H1 (cell line): ENCODE data around the gene ELP4. TPM values are rescaled to one million over a fixed set of nuclear protein-coding genes. Genes with fewer than 3 reads are reported as not detected.

Source experiments
- CTCF ChIA-PET: fragments of 300-600 bp; sonication (Branson Sonifier 250); formaldehyde crosslinking; loops from one replicate; lab custom pipeline; 2021; ENCODE audit not compliant: partially characterized antibody; lab: Charles Lee
- POLR2A ChIA-PET: fragments of 300-600 bp; sonication (Branson Sonifier 250); formaldehyde crosslinking; loops from one replicate; lab custom pipeline; 2021; ENCODE audit warnings: inconsistent platforms; ENCODE audit not compliant: partially characterized antibody; lab: Charles Lee
- DNase-seq, 2 experiments: peaks; one replicate each; pipeline versions ENCODE4 v3.0.0 to v3.0.0-alpha.2; 2010 to 2022; ENCODE audit warnings: low spot score in 2 of 2, low read depth in 1 of 2, mixed read lengths in 1 of 2
- FAIRE-seq: peaks from 2 replicates; lab custom pipeline; 2011; peaks lifted over from hg19 to GRCh38; lab: Jason Lieb, UNC
- H2AFZ ChIP-seq: 2 replicates; pipeline ENCODE4 v1.8.1; 2012; ENCODE audit warnings: low read length, inconsistent platforms
- H2AK5ac ChIP-seq: 2 replicates; pipeline ENCODE4 v1.6.1; 2013; ENCODE audit warnings: low read depth, low read length
- H2BK120ac ChIP-seq: replicated peaks from 2 replicates; pipeline ENCODE3; 2013; ENCODE audit warnings: low read depth, low read length, inconsistent platforms
- H2BK12ac ChIP-seq: 2 replicates; pipeline ENCODE4 v1.6.1; 2013; ENCODE audit warnings: low read depth, low read length
- H2BK15ac ChIP-seq: 2 replicates; pipeline ENCODE4 v1.6.1; 2013; ENCODE audit warnings: low read length
- H2BK20ac ChIP-seq: 2 replicates; pipeline ENCODE4 v1.6.1; 2013; ENCODE audit warnings: low read length
- H2BK5ac ChIP-seq: 2 replicates; pipeline ENCODE4 v1.6.1; 2013; ENCODE audit warnings: low read depth, low read length
- H3K14ac ChIP-seq: 2 replicates; pipeline ENCODE4 v1.6.1; 2013; ENCODE audit warnings: inconsistent platforms; ENCODE audit not compliant: insufficient read length
- H3K18ac ChIP-seq: 2 replicates; pipeline ENCODE4 v1.6.1; 2013; ENCODE audit warnings: low read length; ENCODE audit errors: extremely low read depth
- H3K23ac ChIP-seq: 2 replicates; pipeline ENCODE4 v1.6.1; 2013; ENCODE audit warnings: inconsistent platforms; ENCODE audit not compliant: insufficient read length
- H3K23me2 ChIP-seq: 2 replicates; pipeline ENCODE4 v1.6.1; 2013; ENCODE audit warnings: low read depth, low read length
- H3K27ac ChIP-seq: 2 replicates; pipeline ENCODE4 v1.6.1; 2011; ENCODE audit warnings: low read depth, low read length, inconsistent platforms
- H3K27me3 ChIP-seq, 4 experiments: replicated peaks in 1 of 4; 1 replicate in 1 of 4; 2 replicates in 3 of 4; pipeline versions ENCODE4 v1.6.1 to v1.8.1; 2011 to 2013; ENCODE audit warnings: low read length in 3 of 4, mild to moderate bottlenecking in 3 of 4, inconsistent platforms in 2 of 4, mixed read lengths in 2 of 4, moderate library complexity in 1 of 4; ENCODE audit not compliant: control insufficient read depth in 3 of 4, insufficient read depth in 3 of 4; ENCODE audit errors: extremely low read depth in 1 of 4
- H3K36me3 ChIP-seq, 4 experiments: 2 replicates each; pipeline versions ENCODE4 v1.6.1 to v1.8.1; 2011 to 2013; ENCODE audit warnings: mild to moderate bottlenecking in 4 of 4, low read length in 3 of 4, moderate library complexity in 2 of 4, control low read depth in 1 of 4, inconsistent platforms in 1 of 4; ENCODE audit not compliant: insufficient read depth in 4 of 4, control insufficient read depth in 2 of 4
- H3K4ac ChIP-seq: replicated peaks from 2 replicates; pipeline ENCODE3; 2013; ENCODE audit warnings: low read length, low read depth, mixed read lengths, inconsistent platforms; ENCODE audit not compliant: insufficient read length
- H3K4me1 ChIP-seq, 4 experiments: replicated peaks in 1 of 4; 1 replicate in 1 of 4; 2 replicates in 3 of 4; pipeline versions ENCODE4 v1.6.1 to v1.8.1; 2011 to 2013; ENCODE audit warnings: low read length in 3 of 4, inconsistent platforms in 2 of 4, mixed read lengths in 1 of 4; ENCODE audit not compliant: insufficient read depth in 4 of 4, control insufficient read depth in 3 of 4
- H3K4me2 ChIP-seq, 2 experiments: 2 replicates each; pipeline versions ENCODE4 v1.6.1 to v1.8.1; 2011 to 2013; ENCODE audit warnings: low read depth in 2 of 2, low read length in 2 of 2, control low read depth in 1 of 2, inconsistent platforms in 1 of 2, mild to moderate bottlenecking in 1 of 2; ENCODE audit not compliant: insufficient read depth in 1 of 2
- H3K4me3 ChIP-seq, 4 experiments: fragments of 200-600, 300-600 bp in 1 of 4; sonication (generic), shearing (Covaris generic), sonication (Bioruptor Twin) in 1 of 4; 2 replicates each; pipeline versions ENCODE4 v1.5.1 to v1.8.1; 2011 to 2016; ENCODE audit warnings: low read length in 4 of 4, low read depth in 3 of 4, control low read depth in 2 of 4, inconsistent platforms in 2 of 4, mild to moderate bottlenecking in 2 of 4, mixed read lengths in 1 of 4, moderate library complexity in 1 of 4; ENCODE audit not compliant: insufficient read depth in 2 of 4; ENCODE audit errors: extremely low read depth in 1 of 4
- H3K56ac ChIP-seq: replicated peaks from 2 replicates; pipeline ENCODE3; 2013; ENCODE audit warnings: low read depth, mild to moderate bottlenecking, mixed read lengths, low read length, inconsistent platforms; ENCODE audit not compliant: insufficient read length
- H3K79me1 ChIP-seq: 2 replicates; pipeline ENCODE4 v1.6.1; 2013; ENCODE audit warnings: low read depth, low read length, control low read depth
- H3K79me2 ChIP-seq, 2 experiments: 2 replicates each; pipeline versions ENCODE4 v1.6.1 to v1.8.1; 2012 to 2013; ENCODE audit warnings: low read length in 2 of 2, mild to moderate bottlenecking in 2 of 2, inconsistent platforms in 1 of 2; ENCODE audit not compliant: insufficient read depth in 2 of 2, control insufficient read depth in 1 of 2
- H3K9ac ChIP-seq, 4 experiments: replicated peaks in 1 of 4; 1 replicate in 1 of 4; 2 replicates in 3 of 4; pipeline versions ENCODE4 v1.6.1 to v1.8.1; 2011 to 2013; ENCODE audit warnings: low read depth in 3 of 4, low read length in 3 of 4, control low read depth in 2 of 4, mild to moderate bottlenecking in 2 of 4, moderate library complexity in 2 of 4, inconsistent platforms in 1 of 4; ENCODE audit errors: extremely low read depth in 1 of 4
- H3K9me3 ChIP-seq, 2 experiments: 2 replicates each; pipeline versions ENCODE4 v1.6.1 to v1.8.1; 2012 to 2013; ENCODE audit warnings: mild to moderate bottlenecking in 2 of 2, moderate library complexity in 2 of 2, control low read depth in 1 of 2, inconsistent platforms in 1 of 2, low read depth in 1 of 2, low read length in 1 of 2, mixed read lengths in 1 of 2; ENCODE audit not compliant: insufficient read depth in 2 of 2
- H4K20me1 ChIP-seq, 2 experiments: replicated peaks in 1 of 2; 2 replicates each; pipeline versions ENCODE3 to v1.8.1; 2011 to 2013; ENCODE audit warnings: inconsistent platforms in 2 of 2, low read length in 2 of 2, mild to moderate bottlenecking in 1 of 2; ENCODE audit not compliant: insufficient read depth in 2 of 2, control insufficient read depth in 1 of 2
- H4K5ac ChIP-seq: 2 replicates; pipeline ENCODE4 v1.6.1; 2013; ENCODE audit warnings: low read length, low read depth, mixed read lengths, inconsistent platforms; ENCODE audit not compliant: insufficient read length
- H4K8ac ChIP-seq: 2 replicates; pipeline ENCODE4 v1.8.0; 2013; ENCODE audit warnings: mild to moderate bottlenecking, moderate library complexity, low read length, inconsistent platforms; ENCODE audit not compliant: insufficient read depth; ENCODE audit errors: extremely low read depth
- H4K91ac ChIP-seq: replicated peaks from 2 replicates; pipeline ENCODE3; 2013; ENCODE audit warnings: low read length, mixed read lengths, inconsistent platforms; ENCODE audit not compliant: insufficient read length
- WGBS, 2 experiments: shearing (Covaris generic) in 1 of 2; methylation state at CpG; one replicate each; pipeline versions ENCODE4 v1.1.6 to v1.1.7; 2013 to 2015; ENCODE audit warnings: low lambda C conversion rate in 2 of 2, mixed read lengths in 2 of 2, inconsistent platforms in 1 of 2, low coverage in 1 of 2, missing lambda C conversion rate in 1 of 2; ENCODE audit not compliant: insufficient replicate concordance in 2 of 2, insufficient coverage in 1 of 2, insufficient read length in 1 of 2; ENCODE audit errors: extremely low coverage in 1 of 2, missing lambda C conversion rate in 1 of 2; 5-methylcytosine and 5-hydroxymethylcytosine counted together
- polyA plus RNA-seq, 7 experiments: library from polyadenylated mRNA; depleted of rRNA in 3 of 7; stranded (reverse) in 5 of 7; unstranded in 2 of 7; fragments of >200 nt in 5 of 7; fragments of 200-250 nt in 2 of 7; gene quantifications; 1 replicate in 5 of 7; 2 replicates in 1 of 7; 4 replicates in 1 of 7; pipeline versions ENCODE4 v1.2.1 to v1.2.3, GENCODE V29; 2011 to 2013; ENCODE audit warnings: missing spikeins in 2 of 7, mixed read lengths in 2 of 7
- total RNA-seq: library from RNA; stranded (reverse); fragmentation: NEBNext Ultra II Directional; extraction: Animal tissue kit (Norgen Biotek cat#: 25700); gene quantifications from 2 replicates; pipeline ENCODE4 v1.2.1, GENCODE V29; 2021

Gene ELP4
- total and polyA plus RNA-seq, 2 of the 8 experiments (the other 6 are each of a cell fraction or from before 2014, with no cell fraction given), result 14.0 to 18.6 TPM

DNA sequence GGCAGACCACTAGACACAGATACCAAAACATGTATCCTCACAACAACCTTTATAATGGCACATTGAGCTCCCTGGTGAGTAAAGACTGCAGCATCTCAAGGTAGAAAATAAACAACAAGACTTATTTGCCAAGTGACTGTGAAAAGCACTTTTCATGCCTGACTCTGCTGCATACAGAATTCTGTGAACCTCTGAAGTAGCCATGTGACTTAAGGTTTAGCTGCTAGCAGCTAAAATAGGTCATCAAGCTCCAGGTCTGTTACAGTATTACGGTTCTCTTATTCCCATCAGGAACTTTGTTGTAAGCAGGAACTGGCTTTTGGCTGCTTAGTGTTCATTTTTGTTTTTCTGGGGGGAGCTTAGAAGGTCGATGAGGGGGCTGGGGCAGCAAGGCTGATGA, 162.1 kb downstream of the ELP4 start:
- no peak overlapping the region for H4K91ac ChIP-seq
- no peak overlapping the region for H3K4ac ChIP-seq
- no peak overlapping the region for H3K27ac ChIP-seq
- H3K4me3 ChIP-seq, result no peak overlapping the region
- H2BK5ac ChIP-seq, result no peak overlapping the region
- H2BK20ac ChIP-seq, result no peak overlapping the region
- no peaks in the 10 kb centered on the region for H3K4me1 ChIP-seq
- 77% methylated on average over 2 of the region's 2 CpGs; no CpG with 5 or more reads in 1 of the 2 experiments for WGBS, 2 experiments
- no peak overlapping the region for H3K14ac ChIP-seq
- no peaks in the 10 kb centered on the region for H3K79me1 ChIP-seq
- no peak overlapping the region for H2BK12ac ChIP-seq
- H3K56ac ChIP-seq, result no peak overlapping the region
- DNase-seq, result no peak
- H4K8ac ChIP-seq, result no peak overlapping the region
- no peak overlapping the region for H3K23ac ChIP-seq
- POLR2A ChIA-PET, result interaction anchor here (0.7 kb wide), 1 partner anchor 311 kb away, joined by 3 read pairs; no protein-coding TSS in a partner anchor
- no peak overlapping the region for H2AFZ ChIP-seq
- no peak overlapping the region for H3K9ac ChIP-seq
- no peak overlapping the region for H2BK15ac ChIP-seq
- H2BK120ac ChIP-seq, result no peak overlapping the region
- no peak overlapping the region for H2AK5ac ChIP-seq
- H3K79me2 ChIP-seq, result no peaks in the 10 kb centered on the region
- no peak overlapping the region for H3K4me2 ChIP-seq
- H3K18ac ChIP-seq, result no peak overlapping the region
- no peaks in the 10 kb centered on the region for H3K23me2 ChIP-seq
- no peak overlapping the region for H4K5ac ChIP-seq
- peaks cover 0 to 1% (median 0%) of the 10 kb centered on the region in 4 experiments; a peak in 1 of 7 replicates for H3K27me3 ChIP-seq
- no peaks in the 10 kb centered on the region for H3K9me3 ChIP-seq
- CTCF ChIA-PET, result interaction anchor here (0.8 to 1.3 kb wide), 3 partner anchors 10 to 19 kb away, joined by 3 to 4 read pairs (median 3); no protein-coding TSS in a partner anchor
- no peaks in the 10 kb centered on the region for H3K36me3 ChIP-seq
- no peaks in the 10 kb centered on the region for H4K20me1 ChIP-seq
- FAIRE-seq, result peak; percentile 77
